IgD-negative memory B cell (primary cell): ENCODE measurements around the gene EHF. TPM values are rescaled to one million over a fixed set of nuclear protein-coding genes. Genes with fewer than 3 reads are reported as not detected.
"Not testable (repeated sequence)": the region's sequence is repeated elsewhere in the genome, so short reads cannot be mapped to it uniquely, and the experiment has no call there.

Source experiments
- H3K27ac Mint-ChIP-seq, 3 donors: one replicate each; pipeline ENCODE4 v1.8.0; 2020 to 2022; ENCODE audit warnings: mild to moderate bottlenecking in 3 of 3, mixed read lengths in 3 of 3, moderate library complexity in 1 of 3
- H3K27me3 Mint-ChIP-seq: one replicate; pipeline ENCODE4 v1.8.0; 2021; ENCODE audit warnings: mixed read lengths
- H3K36me3 Mint-ChIP-seq: one replicate; pipeline ENCODE4 v1.8.0; 2020; ENCODE audit warnings: mild to moderate bottlenecking, mixed read lengths
- H3K4me1 Mint-ChIP-seq, 3 donors: one replicate each; pipeline ENCODE4 v1.8.0; 2020 to 2022; ENCODE audit warnings: mixed read lengths in 3 of 3, mild to moderate bottlenecking in 1 of 3
- H3K4me3 Mint-ChIP-seq, 4 donors: one replicate each; pipeline ENCODE4 v1.8.0; 2020 to 2022; ENCODE audit warnings: mild to moderate bottlenecking in 4 of 4, mixed read lengths in 4 of 4, moderate library complexity in 3 of 4
- H3K9me3 Mint-ChIP-seq, 3 donors: one replicate each; pipeline ENCODE4 v1.8.0; 2020 to 2021; ENCODE audit warnings: mixed read lengths in 3 of 3, mild to moderate bottlenecking in 1 of 3
- polyA plus RNA-seq: library from polyadenylated mRNA; unstranded; fragments of 300-500 nt; fragmentation: Illumina TruSeq; gene quantifications from one replicate; pipeline ENCODE4 v1.2.3, GENCODE V29; 2021

Gene EHF
- polyA plus RNA-seq: not detected

DNA sequence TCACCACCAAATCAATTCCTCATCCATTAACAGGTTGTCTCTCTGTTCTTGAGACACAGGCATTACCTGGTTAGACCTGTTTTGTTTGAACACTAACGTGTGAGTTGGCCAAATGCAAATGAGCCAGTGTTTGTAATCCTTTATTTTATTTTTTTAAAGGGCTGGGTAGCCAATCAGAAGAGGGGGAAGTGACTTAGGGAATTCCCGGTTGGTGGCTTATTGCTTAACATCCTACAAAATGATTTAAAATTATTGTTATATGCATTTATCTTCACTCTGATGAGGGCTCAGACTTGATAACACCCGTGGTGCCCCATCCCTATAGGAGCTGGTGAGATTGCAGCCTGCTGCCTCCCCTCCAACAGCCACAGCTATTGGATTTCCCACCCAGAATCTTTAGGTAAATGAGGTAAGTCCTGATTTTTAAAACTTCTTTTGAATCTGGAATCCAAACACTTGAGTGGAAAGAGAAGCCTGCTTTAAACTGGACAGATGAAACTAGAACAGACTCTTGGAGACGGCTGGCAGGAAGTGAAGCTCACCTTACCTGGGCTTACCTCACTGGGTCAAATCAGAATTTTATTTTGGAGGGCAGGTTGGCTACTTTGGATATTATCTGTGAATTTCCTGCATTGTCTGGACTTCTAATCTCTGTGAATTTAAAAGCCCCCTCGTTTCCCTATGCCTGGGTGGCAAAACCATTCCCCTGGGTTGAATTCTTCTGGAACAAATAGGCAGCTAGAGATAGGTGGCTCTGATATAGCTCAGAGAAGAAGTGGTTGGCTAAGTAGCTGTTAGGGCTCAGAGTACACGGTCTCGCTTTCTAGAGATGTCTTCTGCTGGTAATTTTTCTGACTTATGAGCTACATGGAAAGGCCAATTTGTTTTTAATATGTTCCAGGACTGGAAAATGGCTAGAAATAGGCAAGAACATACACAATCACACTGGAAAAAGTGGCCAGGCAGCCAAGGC is at the start of gene EHF:
Gene EHF (plus strand): TSS at position 274 of the 973 bp plus-strand sequence. CDS start 21,538 bp downstream, outside the sequence.
- peaks cover 0 to 4% (median 0%) of the 10 kb centered on the region in 3 donors for H3K9me3 Mint-ChIP-seq
- H3K4me1 Mint-ChIP-seq: peaks cover 4 to 10% (median 6%) of the 10 kb centered on the region in 3 donors
- no peak within 1 kb of the TSS for H3K27ac Mint-ChIP-seq
- H3K36me3 Mint-ChIP-seq: peaks cover 2% of the 10 kb centered on the region
- H3K4me3 Mint-ChIP-seq: peak within 1 kb of the TSS in 1 of 4 donors; percentile 28
- peaks cover 10% of the 10 kb centered on the region for H3K27me3 Mint-ChIP-seq

DNA sequence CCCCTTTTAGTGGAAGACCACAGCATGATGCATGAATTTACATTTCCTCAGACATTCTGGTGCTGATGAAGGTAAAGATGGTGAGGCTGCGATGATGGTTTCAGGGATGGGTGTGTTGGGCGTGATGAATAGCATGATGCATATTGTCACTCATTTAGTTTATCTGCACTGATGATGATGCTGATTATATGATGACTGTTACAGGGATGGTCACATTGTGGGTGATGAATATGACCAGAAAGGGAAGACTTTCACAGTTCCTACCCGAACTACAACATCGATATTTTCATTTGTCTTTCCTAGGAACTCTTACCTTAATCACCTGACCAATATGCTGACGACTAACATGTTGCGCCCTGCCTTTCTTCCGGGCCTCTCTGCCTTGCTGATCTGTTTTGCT is 47.4 kb upstream of the EHF start:
- peaks cover 24% of the 10 kb centered on the region for H3K27me3 Mint-ChIP-seq
- H3K36me3 Mint-ChIP-seq: peaks cover 2% of the 10 kb centered on the region
- no peaks in the 10 kb centered on the region for H3K4me1 Mint-ChIP-seq
- no peaks in the 10 kb centered on the region for H3K9me3 Mint-ChIP-seq
- no peak overlapping the region for H3K27ac Mint-ChIP-seq
- no peak overlapping the region for H3K4me3 Mint-ChIP-seq

DNA sequence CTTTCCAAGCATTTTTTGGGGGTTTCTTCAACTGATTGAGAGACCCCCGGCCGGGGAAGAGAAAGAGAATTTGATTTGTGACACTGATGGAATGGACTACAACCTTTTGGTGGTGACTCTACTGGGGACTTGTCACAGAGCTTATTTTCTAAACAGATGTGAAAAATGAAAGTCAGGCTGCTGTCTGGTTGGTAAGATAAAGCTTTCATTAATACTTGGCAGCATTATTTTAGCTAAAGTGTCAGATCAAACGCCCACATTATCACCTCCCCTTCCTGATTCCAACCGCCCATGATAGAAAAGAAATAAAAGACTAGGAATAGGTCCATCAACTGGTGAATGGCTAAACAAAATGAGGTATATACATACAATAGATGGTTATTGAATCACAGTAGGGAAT is 45.6 kb upstream of the EHF start:
- Mint-ChIP-seq H3K9me3 (no peaks in the 10 kb centered on the region), H3K36me3 (peaks cover 2% of the 10 kb centered on the region), H3K27me3 (peaks cover 18% of the 10 kb centered on the region), H3K27ac (no peak overlapping the region), H3K4me3 (no peak overlapping the region), H3K4me1 (no peaks in the 10 kb centered on the region)

DNA sequence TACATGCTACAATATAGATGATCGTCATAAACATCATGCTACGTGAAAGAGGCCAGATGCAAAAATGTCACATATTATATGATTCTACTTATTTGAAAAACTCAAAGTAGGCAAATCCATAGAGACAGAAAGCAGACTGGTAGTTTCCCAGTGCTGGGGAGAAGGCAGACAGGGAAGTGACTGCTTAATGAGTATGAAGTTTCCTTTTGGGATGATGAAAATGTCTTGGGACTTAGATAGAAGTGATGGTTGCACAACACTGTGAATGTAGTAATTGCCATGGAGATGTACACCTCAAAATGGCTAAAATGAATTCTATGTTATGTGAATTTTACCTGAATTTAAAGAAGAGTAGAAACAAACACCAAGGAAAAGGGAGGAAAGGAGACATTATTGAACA is 45.2 kb upstream of the EHF start:
- H3K27me3 Mint-ChIP-seq: peaks cover 18% of the 10 kb centered on the region
- H3K36me3 Mint-ChIP-seq: peaks cover 4% of the 10 kb centered on the region
- H3K27ac Mint-ChIP-seq: no peak overlapping the region
- H3K4me1 Mint-ChIP-seq: no peaks in the 10 kb centered on the region
- no peaks in the 10 kb centered on the region for H3K9me3 Mint-ChIP-seq
- H3K4me3 Mint-ChIP-seq: no peak overlapping the region

DNA sequence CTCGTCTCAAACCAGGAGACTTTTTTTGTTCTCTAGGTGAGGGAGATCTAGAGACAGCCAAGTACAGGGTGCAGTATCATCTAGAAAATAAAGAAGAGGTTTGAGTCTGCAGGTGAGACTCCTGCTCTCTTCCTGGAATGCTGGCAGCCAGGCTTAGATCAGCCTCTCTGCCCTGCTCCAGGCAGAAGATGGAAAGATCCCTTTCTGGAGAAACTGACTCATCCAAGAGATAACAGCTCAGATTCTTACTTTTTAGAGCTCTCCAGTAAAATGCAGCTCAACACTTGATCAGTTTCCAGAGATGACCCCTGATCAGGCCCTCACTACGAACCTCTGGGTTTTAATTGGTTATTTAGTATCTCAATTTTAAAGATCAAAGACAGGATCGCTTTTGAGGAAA is 44.6 kb upstream of the EHF start:
- Mint-ChIP-seq H3K4me1 (no peaks in the 10 kb centered on the region), H3K4me3 (no peak overlapping the region), H3K27ac (no peak overlapping the region), H3K27me3 (peaks cover 18% of the 10 kb centered on the region), H3K36me3 (peaks cover 5% of the 10 kb centered on the region), H3K9me3 (no peaks in the 10 kb centered on the region)

DNA sequence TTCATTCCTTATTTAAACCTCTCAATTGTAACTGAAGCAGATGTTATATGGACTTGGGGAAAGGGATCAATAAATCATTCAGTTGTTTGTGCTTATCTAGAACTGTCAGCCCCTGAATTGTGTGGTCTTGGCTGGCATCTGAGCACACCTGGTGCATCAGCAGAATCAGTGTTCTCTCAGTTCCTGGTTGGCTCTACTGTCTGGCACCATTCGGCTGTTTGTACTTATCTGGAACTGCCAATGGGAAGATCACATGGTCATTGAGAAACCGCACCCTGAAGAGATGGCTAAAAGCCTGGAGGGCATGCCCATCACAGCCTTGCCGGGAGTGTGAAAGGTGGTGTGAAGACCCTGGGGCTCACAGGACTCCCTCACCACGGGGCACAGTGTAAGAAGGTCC is 37.1 kb upstream of the EHF start:
- Mint-ChIP-seq H3K4me1 (peaks cover 7 to 22% (median 17%) of the 10 kb centered on the region in 3 donors), H3K27me3 (no peaks in the 10 kb centered on the region), H3K9me3 (no peaks in the 10 kb centered on the region), H3K4me3 (peak overlapping the region in 1 of 4 donors; percentile 1), H3K36me3 (peaks cover 3% of the 10 kb centered on the region), H3K27ac (no peak overlapping the region)

DNA sequence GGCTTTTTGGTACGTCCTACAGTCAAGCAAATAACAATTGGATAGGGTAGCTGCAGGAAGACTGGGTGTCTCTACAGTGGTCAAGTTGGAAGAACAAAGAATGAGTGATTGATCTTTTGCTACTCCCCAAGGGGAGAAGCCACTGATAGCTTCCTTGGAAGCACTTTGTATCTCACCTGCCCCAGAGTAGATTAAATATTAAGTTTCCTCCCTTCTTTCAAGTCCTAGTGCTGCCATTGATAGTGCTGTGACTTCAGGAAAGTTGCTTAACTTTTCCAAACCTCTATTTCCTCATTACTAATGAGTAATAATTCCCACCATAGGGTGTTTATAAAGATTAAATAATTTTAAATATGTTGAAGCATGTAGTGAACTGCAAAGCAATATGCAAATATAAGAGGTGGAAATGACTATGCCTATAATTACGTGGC is 35.6 kb upstream of the EHF start:
- Mint-ChIP-seq H3K4me3 (peak overlapping the region in 1 of 4 donors; percentile 10), H3K27ac (peak overlapping the region in 1 of 3 donors; percentile 8), H3K4me1 (peaks cover 7 to 22% (median 17%) of the 10 kb centered on the region in 3 donors), H3K36me3 (peaks cover 3% of the 10 kb centered on the region), H3K9me3 (no peaks in the 10 kb centered on the region), H3K27me3 (no peaks in the 10 kb centered on the region)

DNA sequence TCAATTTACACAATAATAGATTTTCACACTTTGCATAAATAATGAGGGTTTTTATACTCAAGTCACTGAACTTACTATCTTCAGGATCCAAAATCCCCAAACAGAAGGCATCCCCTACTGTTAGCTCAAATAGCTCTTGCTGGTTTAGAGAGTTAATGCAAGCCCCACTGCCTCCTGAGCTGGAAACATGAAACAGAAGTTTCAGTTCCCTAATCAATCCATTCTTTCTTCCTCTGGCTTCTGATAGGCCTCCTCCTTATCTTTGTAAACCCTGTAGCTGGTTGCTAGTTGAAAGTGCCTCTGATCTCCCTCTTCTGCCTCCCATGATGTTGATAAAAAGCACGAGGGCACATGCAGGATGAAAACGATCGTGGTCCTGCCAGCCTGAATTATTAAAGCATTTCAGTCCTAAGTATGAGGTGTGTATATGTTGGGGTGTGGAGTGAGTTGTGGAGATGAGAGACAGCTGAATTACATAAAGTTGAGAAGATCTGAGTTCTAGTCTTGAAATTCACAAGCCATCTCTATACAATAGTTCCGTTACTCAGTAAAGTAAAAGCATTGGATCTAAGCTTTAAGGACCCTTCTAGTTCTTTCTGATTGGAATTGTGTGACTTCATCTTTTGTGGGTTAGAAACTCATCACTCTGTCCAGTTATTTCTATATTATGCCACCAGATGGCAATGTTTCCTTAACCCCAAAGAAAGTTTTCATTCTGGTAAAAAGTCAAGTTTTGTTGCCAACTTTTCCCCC is 35.0 kb upstream of the EHF start:
- Mint-ChIP-seq H3K27ac (peak overlapping the region; percentile 7 to 87 (median 8)), H3K36me3 (no peaks in the 10 kb centered on the region), H3K9me3 (no peaks in the 10 kb centered on the region), H3K4me3 (peak overlapping the region in 2 of 4 donors; percentile 30 to 49), H3K4me1 (peaks cover 7 to 22% (median 17%) of the 10 kb centered on the region in 3 donors), H3K27me3 (no peaks in the 10 kb centered on the region)

DNA sequence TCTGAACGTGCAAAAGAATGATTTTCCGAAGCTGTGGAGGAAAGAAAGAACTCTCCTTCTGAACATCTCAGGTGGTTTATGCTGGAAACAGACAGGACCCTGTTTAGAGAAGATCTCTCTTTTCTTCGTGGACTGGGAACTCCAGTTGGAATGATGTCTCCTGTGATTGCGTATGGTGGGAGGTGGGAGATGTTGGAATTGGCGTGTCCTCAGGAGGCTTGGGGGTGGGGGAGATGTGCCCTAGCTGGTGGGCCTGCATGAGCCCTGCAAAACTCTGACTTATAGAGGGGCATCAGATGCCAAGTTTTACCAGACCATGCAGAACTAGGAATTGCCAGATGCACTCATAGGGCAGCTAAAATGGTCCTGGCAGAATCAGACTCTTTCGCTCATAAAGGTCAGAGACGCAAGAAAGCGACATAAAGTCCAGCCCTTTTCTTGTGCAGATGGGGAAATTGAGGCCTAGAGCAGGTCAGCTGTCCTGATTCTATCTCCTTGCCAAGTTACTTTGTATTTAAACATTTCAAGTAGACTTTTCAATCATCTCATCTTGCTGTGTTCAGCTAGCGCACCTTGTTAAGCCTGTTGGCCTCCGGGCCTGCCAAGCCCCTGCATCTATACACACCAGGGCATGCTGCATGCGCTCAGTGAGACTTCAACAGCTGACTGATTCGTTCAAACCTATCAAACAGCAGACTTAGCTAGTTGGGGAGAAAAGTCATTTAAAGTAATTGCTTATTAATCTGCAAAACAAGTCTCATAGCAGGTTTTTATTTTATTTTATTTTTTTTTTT is 34.2 kb upstream of the EHF start:
- Mint-ChIP-seq H3K36me3 (no peaks in the 10 kb centered on the region), H3K4me3 (no peak overlapping the region), H3K4me1 (peaks cover 7 to 22% (median 17%) of the 10 kb centered on the region in 3 donors), H3K27ac (peak overlapping the region in 1 of 3 donors; percentile 84), H3K9me3 (no peaks in the 10 kb centered on the region), H3K27me3 (no peaks in the 10 kb centered on the region)

DNA sequence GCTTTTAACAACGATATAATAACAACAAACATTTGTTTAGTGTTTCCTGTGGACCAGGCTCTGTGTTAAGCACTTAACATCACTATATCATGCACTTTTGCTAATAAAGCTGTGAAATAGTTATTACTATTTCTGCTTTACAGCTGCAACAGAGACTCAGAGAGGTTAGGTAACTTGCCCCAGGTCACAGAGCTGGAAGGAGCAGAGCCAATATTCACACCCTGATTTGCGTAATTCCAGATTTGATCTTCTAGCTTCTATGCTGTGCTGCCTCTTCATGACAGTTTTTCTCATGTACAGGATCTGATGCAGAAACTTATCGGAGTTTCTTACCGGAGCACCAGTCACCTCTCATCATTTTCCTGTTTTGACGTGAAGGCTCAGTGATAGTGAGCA is 33.6 kb upstream of the EHF start:
- no peaks in the 10 kb centered on the region for H3K36me3 Mint-ChIP-seq
- H3K27ac Mint-ChIP-seq: no peak overlapping the region
- H3K4me1 Mint-ChIP-seq: peaks cover 7 to 22% (median 17%) of the 10 kb centered on the region in 3 donors
- no peak overlapping the region for H3K4me3 Mint-ChIP-seq
- H3K27me3 Mint-ChIP-seq: peaks cover 1% of the 10 kb centered on the region
- H3K9me3 Mint-ChIP-seq: no peaks in the 10 kb centered on the region

DNA sequence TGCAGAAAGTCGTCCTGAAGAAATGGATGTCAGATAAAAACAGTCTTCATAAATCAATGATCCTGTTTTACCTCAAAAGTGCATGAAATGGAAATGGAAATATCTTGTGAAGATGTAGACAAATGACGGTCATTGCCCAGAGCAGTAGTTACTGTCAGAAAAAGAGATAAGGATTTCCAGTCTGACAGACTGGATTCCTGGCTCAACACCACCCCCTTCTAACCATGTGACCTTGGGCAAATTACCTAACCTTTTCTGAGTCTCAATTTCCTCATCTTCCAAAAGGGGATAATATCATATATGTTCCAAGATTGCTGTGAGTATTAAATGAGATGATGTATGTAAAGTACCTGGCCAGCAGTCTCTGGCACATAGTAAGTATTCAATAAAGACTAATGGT is 32.9 kb upstream of the EHF start:
- peaks cover 8% of the 10 kb centered on the region for H3K27me3 Mint-ChIP-seq
- H3K9me3 Mint-ChIP-seq: peaks cover 2 to 7% (median 5%) of the 10 kb centered on the region in 3 donors
- H3K27ac Mint-ChIP-seq: peak overlapping the region in 1 of 3 donors; percentile 9
- peaks cover 7 to 22% (median 17%) of the 10 kb centered on the region in 3 donors for H3K4me1 Mint-ChIP-seq
- H3K4me3 Mint-ChIP-seq: no peak overlapping the region
- peaks cover 3% of the 10 kb centered on the region for H3K36me3 Mint-ChIP-seq

DNA sequence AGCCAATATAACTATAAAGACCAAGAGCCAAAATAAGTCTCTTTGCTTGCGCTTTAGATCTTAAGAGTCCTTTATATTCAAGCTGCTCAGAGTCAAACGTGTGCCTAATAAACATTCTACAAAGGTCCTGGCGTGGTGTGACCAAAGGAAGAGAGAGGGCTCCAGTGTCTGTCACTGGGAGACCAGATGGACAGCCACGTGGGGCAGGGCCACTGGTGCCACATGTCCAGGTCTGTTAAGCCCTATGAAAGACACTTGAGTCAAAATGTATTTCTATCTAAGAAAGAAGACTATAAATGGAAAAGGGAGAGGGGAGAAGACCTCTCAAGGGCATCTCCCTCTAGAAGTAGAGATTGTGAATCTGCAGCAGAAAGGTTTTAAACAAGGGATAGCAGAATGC is 32.2 kb upstream of the EHF start:
- H3K27ac Mint-ChIP-seq: peak overlapping the region in 2 of 3 donors; percentile 9 to 59
- peaks cover 4% of the 10 kb centered on the region for H3K36me3 Mint-ChIP-seq
- H3K9me3 Mint-ChIP-seq: peaks cover 4 to 13% (median 8%) of the 10 kb centered on the region in 3 donors
- H3K4me1 Mint-ChIP-seq: peaks cover 7 to 22% (median 17%) of the 10 kb centered on the region in 3 donors
- peaks cover 8% of the 10 kb centered on the region for H3K27me3 Mint-ChIP-seq
- H3K4me3 Mint-ChIP-seq: no peak overlapping the region

DNA sequence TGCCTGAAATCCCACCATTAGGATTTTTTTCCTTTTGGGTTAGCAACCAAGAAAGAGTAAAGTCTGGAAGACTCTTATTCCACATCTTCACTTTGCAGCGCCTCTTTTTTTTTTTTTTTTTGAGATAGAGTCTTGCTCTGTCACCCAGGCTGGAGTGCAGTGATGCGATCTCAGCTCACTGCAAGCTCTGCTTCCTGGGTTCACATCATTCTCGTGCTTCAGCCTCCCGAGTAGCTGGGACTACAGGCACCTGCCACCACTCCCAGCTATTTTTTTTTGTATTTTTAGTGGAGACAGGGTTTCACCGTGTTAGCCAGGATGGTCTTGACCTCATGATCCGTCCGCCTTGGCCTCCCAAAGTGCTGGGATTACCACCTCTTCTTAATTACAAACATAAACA is 31.7 kb upstream of the EHF start:
- not testable (repeated sequence) for H3K4me3 Mint-ChIP-seq, H3K36me3 Mint-ChIP-seq, H3K27ac Mint-ChIP-seq, H3K27me3 Mint-ChIP-seq
- H3K9me3 Mint-ChIP-seq: peaks cover 6 to 17% (median 11%) of the 10 kb centered on the region in 3 donors
- H3K4me1 Mint-ChIP-seq: peaks cover 7 to 22% (median 17%) of the 10 kb centered on the region in 3 donors

DNA sequence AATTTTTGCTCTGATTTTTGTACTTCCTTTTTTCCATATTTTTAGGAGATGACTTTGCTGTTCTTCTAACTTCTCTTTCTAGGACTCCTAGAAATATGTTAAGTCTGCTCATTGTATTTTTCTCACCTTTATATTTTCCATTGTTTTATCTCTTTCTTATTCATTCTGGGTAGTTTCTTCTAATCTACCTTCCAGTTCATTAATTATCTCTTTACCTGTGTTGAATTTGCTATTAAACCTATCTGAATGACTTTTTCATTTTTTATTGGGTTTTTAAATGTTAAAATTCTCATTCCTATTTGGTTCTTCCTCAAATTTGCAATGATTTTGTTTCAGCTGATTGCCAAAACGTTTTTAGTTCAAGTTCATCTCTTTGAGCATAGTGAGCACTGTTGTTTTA is 27.8 kb upstream of the EHF start:
- Mint-ChIP-seq H3K27me3 (peaks cover 11% of the 10 kb centered on the region), H3K4me3 (no peak overlapping the region), H3K27ac (no peak overlapping the region), H3K9me3 (peaks cover 6 to 17% (median 13%) of the 10 kb centered on the region in 3 donors), H3K4me1 (no peaks in the 10 kb centered on the region), H3K36me3 (peaks cover 4% of the 10 kb centered on the region)
